GM18909 (cell line): ENCODE results near the gene TMEM132E.

Source experiments
- ATAC-seq: cut with Tn5 transposase; IDR thresholded peaks from one replicate; pipeline ENCODE4 v1.9.1; 2021; ENCODE audit warnings: mild to moderate bottlenecking; ENCODE audit not compliant: unreplicated experiment, poor library complexity

Gene TMEM132E

GRCh38 chr17:34567691-34568465, 11.5 kb upstream of the TMEM132E start:
- ATAC-seq = no peak

- no peak for ATAC-seq
Measured at GRCh38 chr17:34568953-34569352, 10.4 kb upstream of the TMEM132E start.

- ATAC-seq = no peak
Measured at GRCh38 chr17:34569591-34569990, 9.8 kb upstream of the TMEM132E start.

- no peak for ATAC-seq
Measured at GRCh38 chr17:34570506-34570905, 8.9 kb upstream of the TMEM132E start.

GRCh38 chr17:34571428-34572130, 7.8 kb upstream of the TMEM132E start:
- ATAC-seq = no peak

- ATAC-seq = no peak
Measured at GRCh38 chr17:34572483-34572882, 6.9 kb upstream of the TMEM132E start.

- ATAC-seq = no peak
Measured at GRCh38 chr17:34575182-34575581, 4.2 kb upstream of the TMEM132E start.

- no peak for ATAC-seq
Measured at GRCh38 chr17:34578016-34578415, 1.4 kb upstream of the TMEM132E start.

GRCh38 chr17:34578656-34579016, 746 bp upstream of the TMEM132E start:
- ATAC-seq = no peak

GRCh38 chr17:34579979-34580684, 750 bp downstream of the TMEM132E start:
- no peak for ATAC-seq

GRCh38 chr17:34580685-34581445, 1.5 kb downstream of the TMEM132E start:
- ATAC-seq = no peak

- ATAC-seq = no peak
Measured at GRCh38 chr17:34581446-34582184, 2.2 kb downstream of the TMEM132E start.

- no peak for ATAC-seq
Measured at GRCh38 chr17:34582185-34582900, 3.0 kb downstream of the TMEM132E start.

- no peak for ATAC-seq
Measured at GRCh38 chr17:34582901-34583245, 3.5 kb downstream of the TMEM132E start.

- no peak for ATAC-seq
Measured at GRCh38 chr17:34584805-34585416, 5.5 kb downstream of the TMEM132E start.

GRCh38 chr17:34586346-34586846, 7.0 kb downstream of the TMEM132E start:
- ATAC-seq = no peak

- ATAC-seq = no peak
Measured at GRCh38 chr17:34588266-34588665, 8.9 kb downstream of the TMEM132E start.

- no peak for ATAC-seq
Measured at GRCh38 chr17:34589120-34589965, 10.0 kb downstream of the TMEM132E start.
